ENCODE results near the gene SPATA2L.

GRCh38 chr16:89748921-89749320, 47.4 kb upstream of the SPATA2L start:
- no peak for TF ChIP-seq CTCF (conservative IDR thresholded peaks at IDR 0.05)
- TF ChIP-seq ZFX (IDR thresholded peaks at IDR 0.05) = no peak

Data from C4-2B (cell line).